Astrocyte (in vitro differentiated cells and primary cell): ENCODE results near the gene RIMBP2. TPM values are rescaled to one million over a fixed set of nuclear protein-coding genes. Genes with fewer than 3 reads are reported as not detected.

Experiments
- DNase-seq: peaks from one replicate; pipeline ENCODE4 v3.0.0-alpha.2; 2010; ENCODE audit warnings: low read depth
- FAIRE-seq: peaks from 2 replicates; lab custom pipeline; 2011; peaks lifted over from hg19 to GRCh38; lab: Jason Lieb, UNC
- H2AFZ ChIP-seq: 2 replicates; pipeline ENCODE4 v1.6.0; 2012; ENCODE audit warnings: low read depth, low read length, inconsistent platforms
- H3K27ac ChIP-seq: 2 replicates; pipeline ENCODE4 v1.5.1; 2011; ENCODE audit warnings: low read depth, low read length, inconsistent platforms
- H3K27me3 ChIP-seq: 2 replicates; pipeline ENCODE4 v1.6.0; 2011; ENCODE audit warnings: low read length, inconsistent platforms; ENCODE audit not compliant: insufficient read depth
- H3K36me3 ChIP-seq: 2 replicates; pipeline ENCODE4 v1.5.1; 2011; ENCODE audit warnings: low read length, inconsistent platforms; ENCODE audit not compliant: insufficient read depth
- H3K4me1 ChIP-seq: 2 replicates; pipeline ENCODE4 v1.5.1; 2011; ENCODE audit warnings: low read length, inconsistent platforms; ENCODE audit not compliant: insufficient read depth
- H3K4me2 ChIP-seq: 2 replicates; pipeline ENCODE4 v1.6.0; 2012; ENCODE audit warnings: low read length, inconsistent platforms
- H3K4me3 ChIP-seq: 2 replicates; pipeline ENCODE4 v1.5.1; 2011; ENCODE audit warnings: low read depth, mild to moderate bottlenecking, low read length, inconsistent platforms; ENCODE audit not compliant: insufficient read depth
- H3K79me2 ChIP-seq: 2 replicates; pipeline ENCODE4 v1.6.0; 2012; ENCODE audit warnings: mild to moderate bottlenecking, low read length, inconsistent platforms; ENCODE audit not compliant: insufficient read depth
- H3K9ac ChIP-seq: 2 replicates; pipeline ENCODE4 v1.6.0; 2012; ENCODE audit warnings: mild to moderate bottlenecking, low read length, inconsistent platforms
- H3K9me3 ChIP-seq: 2 replicates; pipeline ENCODE4 v1.5.1; 2012; ENCODE audit warnings: low read depth, mild to moderate bottlenecking, low read length, inconsistent platforms; ENCODE audit not compliant: insufficient read depth
- H4K20me1 ChIP-seq: 2 replicates; pipeline ENCODE4 v1.6.0; 2012; ENCODE audit warnings: low read length, inconsistent platforms; ENCODE audit not compliant: insufficient read depth
- H3K27ac Mint-ChIP-seq: one replicate; pipeline ENCODE4 v1.8.0; 2021; ENCODE audit warnings: mild to moderate bottlenecking, mixed read lengths; ENCODE audit not compliant: unreplicated experiment
- H3K27me3 Mint-ChIP-seq: one replicate; pipeline ENCODE4 v1.8.0; 2021; ENCODE audit warnings: low read depth, mixed read lengths; ENCODE audit not compliant: unreplicated experiment
- H3K36me3 Mint-ChIP-seq: one replicate; pipeline ENCODE4 v1.8.0; 2021; ENCODE audit warnings: low read depth, mixed read lengths; ENCODE audit not compliant: unreplicated experiment
- H3K4me1 Mint-ChIP-seq: one replicate; pipeline ENCODE4 v1.8.0; 2021; ENCODE audit warnings: low read depth, mixed read lengths; ENCODE audit not compliant: unreplicated experiment
- H3K4me3 Mint-ChIP-seq: one replicate; pipeline ENCODE4 v1.8.0; 2021; ENCODE audit warnings: mild to moderate bottlenecking, moderate library complexity, mixed read lengths; ENCODE audit not compliant: unreplicated experiment
- H3K9me3 Mint-ChIP-seq: one replicate; pipeline ENCODE4 v1.8.0; 2021; ENCODE audit warnings: mild to moderate bottlenecking, mixed read lengths; ENCODE audit not compliant: unreplicated experiment
- EZH2 ChIP-seq: IDR thresholded peaks from 2 replicates; pipeline ENCODE4 v1.6.1; 2012; ENCODE audit warnings: mild to moderate bottlenecking, low read length, inconsistent platforms; ENCODE audit not compliant: insufficient read depth
- total RNA-seq: library from RNA; stranded (reverse); gene quantifications from 2 replicates; pipeline ENCODE4 v1.2.1, GENCODE V29; 2021
- TF ChIP-seq, protein P1 (sequence below): IDR thresholded peaks from 2 replicates; pipeline ENCODE4 v1.5.1; 2011; ENCODE audit warnings: low read depth, mild to moderate bottlenecking, inconsistent platforms, low read length, moderate library complexity; ENCODE audit not compliant: insufficient read depth

The RIMBP2 gene
- total RNA-seq, 1 donor from 2014 or later, result 2.2 TPM

- Histone ChIP-seq H3K4me3 (no peak overlapping the region), H4K20me1 (no peaks in the 10 kb centered on the region), H3K9ac (no peak overlapping the region), H3K79me2 (no peaks in the 10 kb centered on the region), H3K27me3 (no peaks in the 10 kb centered on the region), H3K27ac (no peak overlapping the region), H2AFZ (no peak overlapping the region), H3K4me1 (no peaks in the 10 kb centered on the region), H3K4me2 (no peak overlapping the region), H3K36me3 (no peaks in the 10 kb centered on the region), H3K9me3 (peaks cover 13% of the 10 kb centered on the region)
- DNase-seq (no peak), FAIRE-seq (no peak)
- no peak overlapping the region for H3K4me3 Mint-ChIP-seq
- H3K27me3 Mint-ChIP-seq, result no peaks in the 10 kb centered on the region
- peaks cover 2% of the 10 kb centered on the region for H3K36me3 Mint-ChIP-seq
- no peaks in the 10 kb centered on the region for H3K4me1 Mint-ChIP-seq
- peaks cover 14% of the 10 kb centered on the region for H3K9me3 Mint-ChIP-seq
- no peak overlapping the region for H3K27ac Mint-ChIP-seq
- no peak for TF ChIP-seq EZH2
- TF ChIP-seq, protein P1, sequence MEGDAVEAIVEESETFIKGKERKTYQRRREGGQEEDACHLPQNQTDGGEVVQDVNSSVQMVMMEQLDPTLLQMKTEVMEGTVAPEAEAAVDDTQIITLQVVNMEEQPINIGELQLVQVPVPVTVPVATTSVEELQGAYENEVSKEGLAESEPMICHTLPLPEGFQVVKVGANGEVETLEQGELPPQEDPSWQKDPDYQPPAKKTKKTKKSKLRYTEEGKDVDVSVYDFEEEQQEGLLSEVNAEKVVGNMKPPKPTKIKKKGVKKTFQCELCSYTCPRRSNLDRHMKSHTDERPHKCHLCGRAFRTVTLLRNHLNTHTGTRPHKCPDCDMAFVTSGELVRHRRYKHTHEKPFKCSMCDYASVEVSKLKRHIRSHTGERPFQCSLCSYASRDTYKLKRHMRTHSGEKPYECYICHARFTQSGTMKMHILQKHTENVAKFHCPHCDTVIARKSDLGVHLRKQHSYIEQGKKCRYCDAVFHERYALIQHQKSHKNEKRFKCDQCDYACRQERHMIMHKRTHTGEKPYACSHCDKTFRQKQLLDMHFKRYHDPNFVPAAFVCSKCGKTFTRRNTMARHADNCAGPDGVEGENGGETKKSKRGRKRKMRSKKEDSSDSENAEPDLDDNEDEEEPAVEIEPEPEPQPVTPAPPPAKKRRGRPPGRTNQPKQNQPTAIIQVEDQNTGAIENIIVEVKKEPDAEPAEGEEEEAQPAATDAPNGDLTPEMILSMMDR, result no peak
Observed at GRCh38 chr12:130579231-130579630, 136.9 kb downstream of the RIMBP2 start.

DNA sequence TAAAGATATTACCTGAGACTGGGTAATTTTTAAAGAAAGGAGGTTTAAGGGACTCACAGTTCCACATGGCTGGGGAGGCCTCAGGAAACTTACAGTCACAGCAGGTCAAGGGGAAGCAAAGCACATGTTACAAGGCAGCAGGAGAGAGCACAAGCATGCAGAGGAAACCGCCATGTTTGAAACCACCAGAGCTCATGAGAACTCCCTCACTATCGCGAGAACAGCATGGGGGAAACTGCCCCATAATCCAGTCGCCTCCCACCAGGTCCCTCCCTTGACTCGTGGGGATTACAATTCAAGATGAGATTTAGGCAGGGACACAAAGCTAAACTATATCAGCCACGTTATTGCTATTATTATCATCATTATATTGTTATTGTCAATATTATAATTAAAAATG lies 138.7 kb downstream of the RIMBP2 start:
- Histone ChIP-seq H3K4me3 (no peak overlapping the region), H3K9ac (no peak overlapping the region), H3K9me3 (peaks cover 8% of the 10 kb centered on the region), H3K4me1 (no peaks in the 10 kb centered on the region), H3K79me2 (no peaks in the 10 kb centered on the region), H4K20me1 (no peaks in the 10 kb centered on the region), H2AFZ (no peak overlapping the region), H3K27ac (no peak overlapping the region), H3K36me3 (no peaks in the 10 kb centered on the region), H3K27me3 (no peaks in the 10 kb centered on the region), H3K4me2 (no peak overlapping the region)
- DNase-seq (no peak), FAIRE-seq (no peak)
- Mint-ChIP-seq H3K36me3 (peaks cover 2% of the 10 kb centered on the region), H3K9me3 (peaks cover 17% of the 10 kb centered on the region), H3K4me1 (no peaks in the 10 kb centered on the region), H3K27ac (no peak overlapping the region), H3K4me3 (no peak overlapping the region), H3K27me3 (no peaks in the 10 kb centered on the region)
- TF ChIP-seq EZH2, result no peak
- TF ChIP-seq, protein P1, result no peak

DNA sequence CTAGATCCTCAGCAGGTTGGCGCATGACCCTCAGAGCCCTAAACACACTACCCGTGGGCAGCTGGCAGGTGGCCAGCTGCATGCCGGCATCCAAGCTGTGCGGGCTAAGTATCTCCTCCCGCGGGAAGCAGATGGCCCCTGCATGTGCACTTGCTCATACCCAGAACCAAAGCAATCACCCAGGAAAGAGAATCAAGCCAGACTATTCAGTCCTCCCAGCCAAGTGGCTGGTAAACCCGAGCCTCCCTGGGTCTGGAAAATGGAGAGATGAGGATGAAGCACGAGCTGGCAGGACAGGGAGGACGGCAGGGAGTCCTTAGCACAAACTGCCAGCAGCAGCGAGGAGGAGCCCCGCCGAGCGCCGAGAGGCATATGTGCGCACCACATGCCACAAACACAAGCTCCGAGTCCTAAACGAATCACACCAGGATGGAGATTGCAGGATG lies 139.7 kb downstream of the RIMBP2 start:
- H3K4me1 Mint-ChIP-seq, result no peaks in the 10 kb centered on the region
- FAIRE-seq, result no peak

More for the DNA sequence above, 139.7 kb downstream of the RIMBP2 start:
- Histone ChIP-seq H3K4me3 (no peak overlapping the region), H3K27me3 (no peaks in the 10 kb centered on the region), H3K9ac (no peak overlapping the region), H3K4me1 (no peaks in the 10 kb centered on the region), H4K20me1 (no peaks in the 10 kb centered on the region), H3K27ac (no peak overlapping the region), H3K4me2 (no peak overlapping the region), H3K36me3 (no peaks in the 10 kb centered on the region), H3K79me2 (no peaks in the 10 kb centered on the region), H3K9me3 (peaks cover 8% of the 10 kb centered on the region), H2AFZ (no peak overlapping the region)
- Mint-ChIP-seq H3K4me3 (no peak overlapping the region), H3K9me3 (peaks cover 18% of the 10 kb centered on the region), H3K36me3 (peaks cover 2% of the 10 kb centered on the region), H3K27ac (no peak overlapping the region), H3K27me3 (no peaks in the 10 kb centered on the region)
- TF ChIP-seq EZH2, result no peak
- TF ChIP-seq, protein P1, result no peak
- no peak for DNase-seq
